CD4-positive, alpha-beta T cell treated with Interleukin-12 subunit alpha and Interleukin-12 subunit beta, for 1 hour (primary cell): Measurements from ENCODE around the gene SNCB.

Experiments
- DNase-seq: peaks from one replicate; pipeline ENCODE4 v3.0.0-alpha.2; 2020

SNCB gene

GRCh38 chr5:176629853-176630680 lies at the start of gene SNCB, which contains the start of gene EIF4E1B:
Gene SNCB, minus strand, starts transcription at chr5:176630534. Its CDS starts 880 bp downstream, at chr5:176629654.
Gene EIF4E1B, plus strand, starts transcription at chr5:176630675. Its CDS starts 12,113 bp downstream, at chr5:176642788.
- DNase-seq = peak; percentile 38

- DNase-seq = no peak
These were observed 49.3 kb upstream of the SNCB start for GRCh38 chr5:176679365-176680225.

DNA sequence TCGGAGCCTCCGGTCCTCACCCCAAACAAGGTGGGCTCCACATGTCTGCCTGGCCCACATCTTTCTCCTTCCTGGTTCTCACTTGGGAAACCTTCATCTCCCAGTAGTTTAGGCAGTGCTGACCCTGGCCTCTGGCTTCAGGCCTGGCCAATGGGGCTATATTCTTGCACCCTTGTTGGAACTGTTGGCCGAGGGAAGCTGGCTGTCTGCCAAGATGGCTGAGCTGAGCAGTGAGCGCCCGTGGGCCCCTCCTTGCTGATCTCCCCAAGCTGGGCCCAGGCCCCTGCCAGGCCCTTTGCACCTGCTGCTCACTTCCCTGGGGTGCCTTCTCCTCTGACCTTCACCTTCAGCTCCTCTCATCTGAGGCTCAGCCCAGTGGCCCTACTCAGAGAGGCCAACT lies 48.2 kb upstream of the SNCB start:
- DNase-seq = no peak

- no peak for DNase-seq
These were observed 47.0 kb upstream of the SNCB start for GRCh38 chr5:176677209-176677939.

DNA sequence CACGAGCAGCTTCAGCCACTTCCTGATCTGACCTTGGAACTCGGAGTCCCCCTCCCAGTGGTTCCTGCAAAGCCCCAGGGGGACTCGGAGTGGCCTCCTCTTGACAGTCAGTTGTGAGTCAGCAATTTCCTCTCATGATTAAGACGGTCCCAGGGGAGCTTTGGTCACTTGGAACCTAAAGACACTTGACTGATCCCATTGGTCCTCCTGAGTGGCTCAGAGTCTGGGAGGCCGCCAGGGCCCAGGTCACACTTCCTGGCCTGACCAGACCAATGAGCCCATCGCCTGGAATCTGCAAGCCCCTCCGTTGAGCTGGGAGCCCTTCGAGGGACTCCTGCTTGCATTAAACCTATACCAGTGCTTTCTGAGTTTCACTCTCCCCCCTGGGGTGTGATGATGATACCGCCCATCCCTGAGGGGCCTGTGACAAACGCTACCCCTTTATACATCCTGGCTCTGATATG lies 46.1 kb upstream of the SNCB start:
- DNase-seq = no peak

GRCh38 chr5:176675676-176676360 lies 45.5 kb upstream of the SNCB start:
- DNase-seq = no peak

DNA sequence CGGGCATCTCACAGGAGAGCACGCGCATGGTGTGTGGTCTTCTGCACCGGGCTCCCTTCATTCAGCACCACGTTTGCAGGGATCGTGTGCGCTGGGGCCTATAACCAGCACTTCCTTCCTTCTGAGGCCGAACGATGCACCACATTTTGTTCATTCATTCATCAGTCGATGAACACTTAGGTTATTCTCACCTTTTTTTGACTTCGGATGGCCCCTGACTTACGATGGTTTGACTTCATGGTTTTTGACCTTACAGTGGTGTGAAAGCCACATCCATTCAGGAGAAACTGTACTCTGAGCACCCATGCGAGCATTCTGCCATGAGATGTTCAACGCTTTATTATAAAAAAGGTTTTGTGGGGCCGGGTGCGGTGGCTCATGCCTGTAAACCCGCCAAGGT lies 44.5 kb upstream of the SNCB start:
- DNase-seq = no peak

DNA sequence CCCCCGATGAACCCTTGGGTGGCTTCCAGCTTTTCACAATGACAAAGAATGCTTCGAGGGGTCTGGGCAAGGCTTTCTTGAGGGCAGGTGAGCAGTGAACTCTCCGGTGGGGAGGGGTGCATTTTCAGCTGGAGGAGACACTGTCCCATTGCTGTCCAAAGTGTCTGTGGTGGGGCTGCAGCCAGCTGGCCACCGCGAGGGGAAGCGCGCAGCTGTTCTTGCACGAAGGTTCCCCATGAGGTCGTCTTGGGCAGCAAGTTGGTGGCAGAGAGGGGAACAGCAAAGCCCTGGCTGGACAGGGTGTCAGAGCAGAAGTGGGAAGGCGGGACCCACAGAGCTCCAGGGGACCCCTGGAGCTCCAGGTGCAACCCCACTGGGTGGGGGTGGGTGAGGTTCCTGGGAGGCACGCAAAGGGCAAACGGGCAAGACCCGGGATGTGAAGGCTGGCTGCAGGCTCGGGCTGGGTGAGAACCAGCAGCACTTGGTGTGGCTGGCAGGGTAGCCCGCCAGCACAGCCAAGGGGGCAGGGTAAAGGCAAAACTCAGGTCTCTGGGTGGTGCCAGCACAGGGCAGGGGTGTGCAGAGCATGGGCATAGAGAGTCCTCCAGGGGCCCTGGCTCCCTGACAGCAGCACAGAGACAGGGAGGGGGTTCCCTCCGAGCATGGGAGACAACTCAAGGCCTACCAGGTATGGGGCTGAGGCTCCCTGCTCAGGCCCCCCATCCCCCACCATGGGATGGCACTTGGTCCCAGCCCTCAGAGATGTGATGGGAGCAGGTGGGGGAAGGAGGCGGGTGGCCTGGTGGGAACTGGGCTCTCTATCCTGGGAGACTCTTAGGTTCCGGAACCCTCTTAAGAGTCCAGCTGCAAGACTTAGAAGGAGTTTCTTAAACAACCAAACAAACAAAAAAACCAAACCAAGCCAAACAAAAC lies 43.6 kb upstream of the SNCB start:
- no peak for DNase-seq

DNA sequence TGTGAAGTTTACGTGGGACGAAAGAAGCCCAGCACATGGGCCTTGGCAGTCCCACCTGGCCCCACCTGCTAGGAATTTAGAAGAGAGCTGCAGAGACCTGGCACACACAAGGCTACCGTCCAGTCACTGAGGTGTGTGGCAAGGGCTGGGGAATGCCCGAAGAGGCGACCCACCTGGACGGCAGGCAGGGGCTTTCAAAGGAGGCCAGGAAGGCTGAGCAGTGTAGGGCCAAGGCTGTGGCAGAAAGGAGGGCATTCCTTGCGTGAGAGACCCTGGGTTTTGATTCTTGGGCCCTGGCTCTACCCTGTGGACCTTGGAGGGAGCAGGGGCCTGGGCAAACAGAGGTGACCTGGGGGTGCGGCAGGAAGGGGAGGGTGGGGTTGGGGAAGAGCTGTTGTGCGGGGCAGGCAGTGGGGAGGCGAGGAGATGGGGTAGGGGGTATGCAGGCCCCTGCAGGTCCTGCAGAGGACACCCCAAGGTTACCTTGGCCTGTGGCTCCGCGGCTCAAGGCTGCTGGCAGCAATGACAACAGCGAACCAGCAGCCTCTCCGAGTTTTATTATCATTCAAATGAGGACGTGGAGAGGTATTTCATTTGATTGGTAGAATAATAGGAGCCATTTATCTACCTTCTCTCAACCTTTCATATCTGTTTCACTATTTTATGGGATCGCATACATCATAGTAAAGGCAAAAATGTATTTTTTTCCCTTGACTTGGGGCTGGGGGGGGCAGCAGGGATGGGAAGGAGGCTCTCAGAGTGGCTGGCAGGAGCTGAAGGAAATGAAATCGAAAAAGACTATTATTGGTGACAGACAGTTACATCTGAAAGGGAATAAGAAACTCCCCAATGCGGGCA lies 41.8 kb upstream of the SNCB start:
- no peak for DNase-seq

DNA sequence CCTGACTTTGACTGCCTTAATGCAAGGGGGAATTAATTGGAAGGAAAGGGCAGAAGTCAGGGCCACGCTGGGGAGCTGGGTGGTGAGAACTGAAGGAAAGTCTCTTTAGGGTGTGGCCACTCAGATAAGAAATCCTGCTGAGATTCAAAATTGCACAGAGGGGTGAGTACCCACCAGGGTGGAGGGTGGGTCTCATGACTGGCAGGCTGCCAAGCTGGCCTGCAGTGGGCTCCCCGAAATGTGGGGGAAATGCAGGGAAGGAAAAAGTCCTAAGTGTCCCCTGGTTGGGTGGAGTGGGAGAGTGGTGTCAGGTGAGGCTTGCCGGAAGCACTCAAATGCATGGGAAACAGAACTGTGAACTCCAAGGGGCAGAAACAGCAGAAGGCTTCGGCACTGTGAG lies 41.1 kb upstream of the SNCB start:
- no peak for DNase-seq

DNA sequence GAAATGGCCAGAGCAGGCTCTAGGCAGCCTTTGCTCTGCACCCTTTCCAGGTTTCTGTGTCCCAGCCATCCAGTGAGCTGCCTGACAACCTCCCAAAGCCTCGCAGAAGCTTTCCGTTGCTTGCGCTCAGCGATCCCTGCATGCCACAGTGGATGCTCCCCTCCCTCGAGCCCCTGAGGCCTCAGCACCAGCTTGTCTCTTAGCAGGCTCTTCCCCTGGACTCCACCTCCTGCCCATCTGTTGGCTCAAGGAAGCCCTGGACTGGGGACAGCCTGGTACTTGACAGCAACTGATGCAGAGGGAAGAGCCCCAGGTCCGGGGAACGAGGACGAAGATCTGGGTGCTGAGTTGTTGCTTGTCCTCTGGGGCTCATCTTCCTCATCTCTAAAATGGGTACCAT lies 40.1 kb upstream of the SNCB start:
- DNase-seq = no peak

DNA sequence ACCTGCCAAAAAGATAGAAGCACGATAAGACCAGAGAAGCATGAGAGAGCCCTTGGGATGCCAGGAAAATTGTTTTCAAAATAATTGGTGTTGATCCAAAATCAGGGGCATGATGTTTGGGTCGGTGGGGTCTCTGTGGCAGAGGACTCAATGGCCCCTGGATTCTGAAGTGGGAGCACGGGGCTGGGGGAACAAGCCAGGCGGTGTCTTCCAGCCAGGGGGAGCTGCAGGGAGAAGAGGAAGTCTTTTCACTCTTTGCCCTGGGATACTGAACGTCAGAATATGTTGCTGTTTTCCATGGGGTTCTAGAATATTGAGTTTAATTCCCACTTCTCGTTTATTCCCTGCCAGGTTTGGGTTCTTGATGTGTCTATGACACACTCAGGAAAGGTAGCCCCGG lies 37.3 kb upstream of the SNCB start:
- DNase-seq = no peak

DNA sequence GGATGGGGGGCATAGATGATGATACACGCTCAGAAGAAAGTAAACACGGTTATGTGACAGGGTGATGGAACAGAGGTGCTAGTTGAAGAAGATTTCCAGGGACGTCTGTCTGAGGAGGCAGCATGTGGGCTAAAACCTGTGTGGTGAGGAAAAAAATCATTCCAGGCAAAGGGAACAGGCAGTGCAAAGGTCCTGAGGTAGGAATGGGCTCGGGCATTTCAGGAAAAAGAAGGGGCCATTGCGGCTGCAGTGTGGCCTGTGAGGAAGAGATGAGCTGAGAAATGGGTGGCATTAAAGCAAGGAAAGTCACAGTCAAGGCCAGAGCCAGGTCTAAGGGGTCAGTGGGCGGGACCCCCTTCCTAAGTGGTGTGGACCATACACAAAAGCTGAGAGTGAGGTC lies 35.2 kb upstream of the SNCB start:
- no peak for DNase-seq

DNA sequence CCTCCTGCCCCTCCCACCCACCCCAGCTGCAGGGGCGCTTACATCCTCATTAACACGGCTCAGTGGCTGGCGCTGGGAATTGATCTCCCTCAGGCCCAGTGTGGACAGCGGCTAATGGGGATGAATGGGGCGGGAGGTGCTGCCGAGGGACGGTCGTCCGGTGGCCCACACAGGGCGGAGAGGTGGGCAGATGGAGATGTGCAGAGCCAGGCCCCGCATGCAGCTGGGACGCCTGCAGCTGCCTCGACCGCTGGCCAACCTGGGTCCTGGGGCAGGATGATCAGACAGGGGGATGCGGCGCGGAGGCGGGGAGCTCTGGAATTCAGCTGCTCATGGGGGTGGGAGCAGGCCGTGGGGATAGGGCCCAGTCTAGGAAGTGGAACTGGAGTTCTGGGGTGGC lies 34.6 kb upstream of the SNCB start:
- no peak for DNase-seq

DNA sequence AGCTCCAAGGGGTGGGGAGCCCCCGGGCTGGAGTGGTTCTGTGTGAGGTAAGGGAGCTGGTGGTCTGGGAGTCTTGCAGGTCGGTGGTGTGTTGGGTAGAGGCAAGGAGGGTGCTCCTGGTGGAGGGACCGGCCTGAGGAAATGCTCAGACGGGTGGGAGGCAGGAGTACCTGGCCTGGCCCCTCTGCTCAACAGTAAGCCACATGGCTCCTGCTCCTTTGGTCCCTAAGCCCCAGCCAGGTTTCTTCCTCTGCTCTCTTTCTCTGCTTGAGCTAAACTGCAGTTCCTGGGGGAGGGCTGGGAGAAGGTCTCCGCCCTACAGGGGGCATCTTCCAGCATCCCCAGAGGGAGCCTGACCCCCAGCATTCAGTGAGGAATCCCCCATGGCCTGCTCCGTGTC lies 34.1 kb upstream of the SNCB start:
- DNase-seq = no peak

DNA sequence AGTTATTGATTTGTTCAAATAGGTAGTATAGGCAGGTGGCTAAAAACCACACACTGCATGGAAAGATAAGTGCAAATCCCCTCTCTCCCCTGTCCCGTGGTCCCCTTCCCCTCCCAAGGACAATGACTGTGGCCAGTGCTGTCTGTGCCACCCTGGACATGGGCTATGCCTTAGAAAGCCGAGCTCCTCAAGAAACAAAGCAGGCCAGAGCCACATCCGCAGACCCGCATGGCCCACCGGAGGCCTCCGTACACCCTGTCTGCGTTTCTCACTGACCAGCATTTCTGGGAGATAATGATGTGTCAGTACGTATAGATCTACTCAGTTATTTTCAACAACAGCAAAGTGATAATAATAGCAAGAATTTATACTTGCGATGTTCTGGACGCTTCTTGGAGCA lies 33.2 kb upstream of the SNCB start:
- DNase-seq = no peak

GRCh38 chr5:176662371-176663333 lies 32.3 kb upstream of the SNCB start:
- DNase-seq = no peak

DNA sequence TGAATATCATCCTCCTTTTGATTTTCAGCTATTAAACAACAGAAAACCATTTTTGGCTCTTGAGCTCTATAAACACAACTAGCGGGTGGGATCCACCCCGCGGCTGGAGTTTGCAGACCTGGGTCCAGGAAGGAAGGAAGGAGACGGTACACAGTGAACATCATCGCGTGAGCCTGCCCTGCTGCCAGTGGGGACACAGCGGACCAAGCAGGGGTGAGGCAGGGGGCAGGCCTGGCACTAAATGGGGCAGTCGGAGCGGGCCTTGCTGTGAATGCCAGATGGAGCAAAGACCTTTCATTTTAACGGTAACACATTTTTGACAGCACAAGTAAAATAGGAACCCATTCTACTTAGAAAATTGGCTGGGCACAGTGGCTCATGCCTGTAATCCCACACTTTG lies 31.3 kb upstream of the SNCB start:
- no peak for DNase-seq
